ENCODE results near the gene ZBTB48. TPM values are rescaled to one million over a fixed set of nuclear protein-coding genes. Genes with fewer than 3 reads are reported as not detected.
"Not testable (repeated sequence)": the region's sequence is repeated elsewhere in the genome, so short reads cannot be mapped to it uniquely, and the experiment has no call there.

The ZBTB48 gene
- total RNA-seq, 1 donor from 2014 or later: 36.5 TPM

- no peak overlapping the region for H3K4me3 ChIP-seq
- H3K27ac ChIP-seq: no peak overlapping the region
- intact Hi-C loops (cut with DNase I): no loop called here
- peaks cover 49% of the 10 kb centered on the region for H3K4me1 ChIP-seq
- no peak for ATAC-seq
- peaks cover 75% of the 10 kb centered on the region for H3K36me3 ChIP-seq
- no peaks in the 10 kb centered on the region for H3K9me3 ChIP-seq
- no peak for TF ChIP-seq CTCF (IDR thresholded peaks at IDR 0.05)
- no peak for DNase-seq
- H3K27me3 ChIP-seq (ENCODE audit: low read depth): no peaks in the 10 kb centered on the region
These were observed 17.3 kb downstream of the ZBTB48 start for GRCh38 chr1:6596886-6597776.

GRCh38 chr1:6597777-6598131 lies 18.0 kb downstream of the ZBTB48 start:
- TF ChIP-seq CTCF (IDR thresholded peaks at IDR 0.05): no peak
- H3K36me3 ChIP-seq: peaks cover 69% of the 10 kb centered on the region
- no peaks in the 10 kb centered on the region for H3K9me3 ChIP-seq
- no peaks in the 10 kb centered on the region for H3K27me3 ChIP-seq (ENCODE audit: low read depth)
- H3K4me1 ChIP-seq: peaks cover 49% of the 10 kb centered on the region
- ATAC-seq (no peak), DNase-seq (no peak)
- H3K4me3 ChIP-seq: no peak overlapping the region
- intact Hi-C loops (cut with DNase I): no loop called here
- H3K27ac ChIP-seq: no peak overlapping the region

GRCh38 chr1:6599141-6599975 lies 19.6 kb downstream of the ZBTB48 start:
- H3K4me3 ChIP-seq: peak overlapping the region; percentile 92
- peak overlapping the region; percentile 100 for H3K27ac ChIP-seq
- H3K4me1 ChIP-seq: peaks cover 60% of the 10 kb centered on the region
- peaks cover 53% of the 10 kb centered on the region for H3K36me3 ChIP-seq
- no peak for TF ChIP-seq CTCF (IDR thresholded peaks at IDR 0.05)
- DNase-seq: no peak
- H3K9me3 ChIP-seq: no peaks in the 10 kb centered on the region
- intact Hi-C loops (cut with DNase I): no loop called here
- no peaks in the 10 kb centered on the region for H3K27me3 ChIP-seq (ENCODE audit: low read depth)
- ATAC-seq: no peak

DNA sequence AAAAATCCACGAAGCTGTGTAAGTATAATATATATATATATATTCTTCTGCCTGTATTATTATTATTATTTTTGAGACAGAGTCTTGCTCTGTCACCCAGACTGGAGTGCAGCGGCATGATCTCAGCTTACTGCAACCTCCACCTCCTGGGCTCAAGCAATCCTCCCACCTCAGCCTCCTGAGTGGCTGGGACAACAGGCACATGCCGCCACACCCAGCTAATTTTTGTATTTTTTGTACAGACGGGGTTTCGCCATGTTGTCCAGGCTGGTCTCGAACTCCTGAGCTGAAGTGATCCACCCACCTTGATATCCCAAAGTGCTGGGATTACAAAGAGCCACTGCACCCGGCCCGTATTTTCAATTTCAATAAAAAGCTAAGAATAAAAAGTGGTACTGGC lies 20.2 kb downstream of the ZBTB48 start:
- Histone ChIP-seq H3K4me3 (peak overlapping the region; percentile 92), H3K36me3 (peaks cover 47% of the 10 kb centered on the region), H3K4me1 (peaks cover 66% of the 10 kb centered on the region), H3K27ac (peak overlapping the region; percentile 100)
- intact Hi-C loops (cut with DNase I); H3K27me3 ChIP-seq (ENCODE audit: low read depth); H3K9me3 ChIP-seq; ATAC-seq; DNase-seq: not testable (repeated sequence)

GRCh38 chr1:6600410-6601048 lies 20.7 kb downstream of the ZBTB48 start:
- peaks cover 41% of the 10 kb centered on the region for H3K36me3 ChIP-seq
- ATAC-seq: no peak
- H3K4me3 ChIP-seq: peak overlapping the region; percentile 92
- no peaks in the 10 kb centered on the region for H3K27me3 ChIP-seq (ENCODE audit: low read depth)
- DNase-seq: no peak
- intact Hi-C loops (cut with DNase I): no loop called here
- no peaks in the 10 kb centered on the region for H3K9me3 ChIP-seq
- peaks cover 71% of the 10 kb centered on the region for H3K4me1 ChIP-seq
- H3K27ac ChIP-seq: peak overlapping the region; percentile 100
- no peak for TF ChIP-seq CTCF (IDR thresholded peaks at IDR 0.05)
